KOPT-K1 (cell line): ENCODE results near the gene TMEM14C.
A peak's percentile ranks its signal among the peaks of the same experiment; 100 is the strongest.

Experiments
- H3K27ac ChIP-seq: fragments of 200-600 bp; sonication (generic); 2 replicates; pipeline ENCODE4 v1.5.1; 2016; ENCODE audit warnings: antibody characterized with exemption, mild to moderate bottlenecking, low read depth, low read length; ENCODE audit not compliant: poor library complexity, severe bottlenecking
- H3K36me3 ChIP-seq: fragments of 200-600 bp; sonication (generic); 2 replicates; pipeline ENCODE4 v1.5.1; 2017; ENCODE audit warnings: antibody characterized with exemption, mild to moderate bottlenecking, low read length, moderate library complexity; ENCODE audit not compliant: insufficient read depth
- H3K9me3 ChIP-seq: fragments of 200-600 bp; sonication (generic); 2 replicates; pipeline ENCODE4 v1.5.1; 2017; ENCODE audit warnings: antibody characterized with exemption, low read length, mild to moderate bottlenecking; ENCODE audit not compliant: insufficient read depth, poor library complexity, severe bottlenecking

TMEM14C gene

GRCh38 chr6:10696655-10697054, 26.2 kb upstream of the TMEM14C start:
- H3K27ac ChIP-seq, result no peak overlapping the region
- no peaks in the 10 kb centered on the region for H3K9me3 ChIP-seq
- H3K36me3 ChIP-seq, result peaks cover 49% of the 10 kb centered on the region

DNA sequence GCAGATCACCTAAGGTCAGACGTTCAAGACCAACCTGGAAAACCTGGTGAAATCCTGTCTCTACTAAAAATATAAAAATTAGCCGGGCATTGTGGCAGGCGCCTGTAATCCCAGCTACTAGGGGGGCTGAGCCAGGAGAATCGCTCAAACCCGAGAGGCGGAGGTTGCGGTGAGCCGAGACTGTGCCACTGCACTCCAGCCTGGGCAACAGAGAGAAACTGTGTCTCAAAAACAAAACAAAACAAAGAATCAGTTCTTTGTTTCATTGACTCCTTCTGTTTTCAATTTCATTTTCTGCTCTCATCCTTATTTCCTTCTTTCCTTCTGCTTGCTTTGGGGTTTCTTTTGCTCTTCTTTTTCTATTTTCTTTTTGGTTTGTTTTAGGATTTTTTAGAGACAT, 8.9 kb upstream of the TMEM14C start:
- Histone ChIP-seq H3K36me3 (peaks cover 19% of the 10 kb centered on the region), H3K27ac (no peak overlapping the region), H3K9me3 (peaks cover 13% of the 10 kb centered on the region)

GRCh38 chr6:10719296-10719963, 3.4 kb upstream of the TMEM14C start:
- Histone ChIP-seq H3K27ac (peak overlapping the region; percentile 97), H3K9me3 (peaks cover 18% of the 10 kb centered on the region), H3K36me3 (no peaks in the 10 kb centered on the region)

DNA sequence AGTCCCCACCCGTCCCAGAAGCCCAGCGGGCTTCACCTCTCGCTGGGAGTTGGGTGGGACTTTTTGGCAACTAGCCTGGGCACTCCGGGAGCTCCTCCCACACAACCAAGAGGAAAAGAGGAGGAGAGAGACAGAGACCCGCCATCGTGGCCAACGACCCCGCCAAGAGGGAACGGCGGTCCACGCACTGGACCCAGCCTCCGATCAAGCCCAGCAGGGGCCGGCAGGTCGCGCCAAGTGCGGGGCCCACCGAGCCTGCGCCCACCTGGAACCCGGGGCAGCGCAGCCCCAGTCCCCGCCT, 3.0 kb upstream of the TMEM14C start:
- Histone ChIP-seq H3K36me3 (0 out of 2 replicates have a peak, but pooled peaks cover 1% of the 10 kb centered on the region), H3K9me3 (peaks cover 18% of the 10 kb centered on the region), H3K27ac (peak overlapping the region; percentile 97)

DNA sequence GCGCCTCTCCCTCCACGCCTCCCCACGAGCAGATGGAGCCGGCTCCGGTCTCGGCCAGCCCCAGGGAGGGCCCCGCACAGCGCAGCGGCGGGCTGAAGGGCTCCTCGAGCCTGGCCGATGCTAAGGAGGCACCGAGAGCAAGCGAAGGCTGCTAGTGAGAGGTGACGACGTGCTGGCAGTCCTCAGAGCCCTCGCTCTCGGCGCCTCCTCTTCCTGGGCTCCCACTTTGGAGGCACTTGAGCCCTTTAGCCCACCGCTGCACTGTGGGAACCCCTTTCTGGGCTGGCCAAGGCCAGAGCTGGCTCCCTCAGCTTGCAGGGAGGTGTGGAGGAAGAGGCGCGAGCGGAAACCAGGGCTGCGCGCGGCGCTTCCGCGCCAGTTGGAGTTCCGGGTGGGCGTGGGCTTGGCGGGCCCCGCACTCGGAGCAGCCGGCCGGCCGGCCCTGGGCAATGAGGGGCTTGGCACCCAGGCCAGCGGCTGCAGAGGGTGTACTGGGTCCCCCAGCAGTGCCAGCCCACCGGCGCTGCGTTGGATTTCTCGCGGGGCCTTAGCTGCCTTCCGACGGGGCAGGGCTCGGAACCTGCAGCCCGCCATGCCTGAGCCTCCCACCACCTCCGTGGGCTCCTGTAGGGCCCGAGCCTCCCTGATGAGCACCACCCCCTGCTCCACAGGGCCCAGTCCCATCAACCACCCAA, 2.5 kb upstream of the TMEM14C start:
- Histone ChIP-seq H3K27ac (peak overlapping the region; percentile 97), H3K9me3 (peaks cover 18% of the 10 kb centered on the region), H3K36me3 (0 out of 2 replicates have a peak, but pooled peaks cover 6% of the 10 kb centered on the region)

- H3K27ac ChIP-seq, result peak overlapping the region; percentile 97
- peaks cover 14% of the 10 kb centered on the region; the same call in 1 of the 2 replicates for H3K36me3 ChIP-seq
- H3K9me3 ChIP-seq, result peaks cover 18% of the 10 kb centered on the region
These were observed 1.7 kb upstream of the TMEM14C start for GRCh38 chr6:10720960-10721849.

GRCh38 chr6:10721850-10722569, 860 bp upstream of the TMEM14C start:
- peak overlapping the region; percentile 97 for H3K27ac ChIP-seq
- peaks cover 15% of the 10 kb centered on the region; the same call in 1 of the 2 replicates for H3K36me3 ChIP-seq
- H3K9me3 ChIP-seq, result peaks cover 18% of the 10 kb centered on the region

GRCh38 chr6:10722570-10722819, 375 bp upstream of the TMEM14C start:
- Histone ChIP-seq H3K36me3 (peaks cover 15% of the 10 kb centered on the region; the same call in 1 of the 2 replicates), H3K27ac (peak overlapping the region; percentile 97), H3K9me3 (peaks cover 18% of the 10 kb centered on the region)

DNA sequence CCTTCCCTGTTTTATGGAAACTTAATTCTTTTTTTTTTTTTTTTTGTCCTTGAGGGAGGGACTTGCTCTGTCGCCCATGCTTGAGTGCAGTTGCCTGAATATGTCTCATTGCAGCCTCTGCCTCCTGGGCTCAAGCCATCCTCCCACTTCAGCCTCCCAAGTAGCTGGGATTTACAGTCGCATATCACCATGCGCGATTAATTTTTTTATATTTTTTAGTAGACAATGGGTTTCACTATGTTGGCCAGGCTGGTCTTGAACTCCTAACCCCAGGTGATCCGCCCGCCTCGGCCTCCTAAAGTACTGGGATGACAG, 654 bp downstream of the TMEM14C start:
- Histone ChIP-seq H3K9me3 (peaks cover 9% of the 10 kb centered on the region), H3K36me3 (peaks cover 22% of the 10 kb centered on the region), H3K27ac (peak overlapping the region; percentile 97)

- no peak overlapping the region for H3K27ac ChIP-seq
- H3K9me3 ChIP-seq, result no peaks in the 10 kb centered on the region
- H3K36me3 ChIP-seq, result peaks cover 35% of the 10 kb centered on the region
These were observed 2.2 kb downstream of the TMEM14C start for GRCh38 chr6:10725044-10725443.

DNA sequence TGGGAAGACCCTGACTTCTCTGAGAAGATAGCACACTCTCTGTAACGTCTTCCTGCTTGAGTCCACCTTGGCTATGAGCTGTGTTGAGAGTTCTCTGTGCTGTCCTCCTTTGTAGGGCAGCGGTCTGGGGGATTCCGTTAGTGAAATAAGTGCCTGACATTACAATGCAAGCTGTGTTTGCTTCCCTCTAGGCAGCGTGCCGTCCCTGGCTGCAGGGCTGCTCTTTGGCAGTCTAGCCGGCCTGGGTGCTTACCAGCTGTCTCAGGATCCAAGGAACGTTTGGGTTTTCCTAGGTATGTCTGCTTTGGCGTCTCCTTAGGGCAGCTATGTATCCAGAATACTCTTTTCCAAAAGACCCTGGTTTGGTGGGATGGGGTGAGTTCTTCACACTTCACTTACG, 2.8 kb downstream of the TMEM14C start:
- Histone ChIP-seq H3K36me3 (peaks cover 41% of the 10 kb centered on the region), H3K27ac (no peak overlapping the region), H3K9me3 (no peaks in the 10 kb centered on the region)

GRCh38 chr6:10730254-10730653, 7.4 kb downstream of the TMEM14C start:
- Histone ChIP-seq H3K9me3 (no peaks in the 10 kb centered on the region), H3K36me3 (peaks cover 59% of the 10 kb centered on the region), H3K27ac (no peak overlapping the region)

GRCh38 chr6:10733151-10733715, 10.4 kb downstream of the TMEM14C start:
- Histone ChIP-seq H3K36me3 (peaks cover 45% of the 10 kb centered on the region), H3K27ac (peak overlapping the region; percentile 15), H3K9me3 (no peaks in the 10 kb centered on the region)

DNA sequence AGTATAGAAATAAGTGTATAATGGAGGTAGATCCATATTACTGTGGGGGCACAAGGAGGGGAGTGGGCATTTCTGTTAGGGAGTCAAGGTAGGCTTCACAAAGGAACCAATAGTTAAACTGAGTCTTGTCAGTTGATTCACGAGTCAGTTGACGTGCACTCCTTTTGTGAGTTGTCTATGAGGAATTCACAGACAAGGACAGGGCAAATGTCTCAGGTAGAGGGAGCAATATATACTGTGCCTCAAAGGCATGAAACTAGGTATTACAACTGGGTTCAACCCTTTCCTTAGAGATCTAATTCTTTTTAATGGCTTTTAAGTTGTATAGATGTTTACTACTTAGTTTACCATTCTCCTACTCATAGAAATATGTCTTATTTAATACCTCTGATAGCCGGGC, 11.0 kb downstream of the TMEM14C start:
- no peak overlapping the region for H3K27ac ChIP-seq
- H3K9me3 ChIP-seq, result no peaks in the 10 kb centered on the region
- peaks cover 40% of the 10 kb centered on the region for H3K36me3 ChIP-seq

DNA sequence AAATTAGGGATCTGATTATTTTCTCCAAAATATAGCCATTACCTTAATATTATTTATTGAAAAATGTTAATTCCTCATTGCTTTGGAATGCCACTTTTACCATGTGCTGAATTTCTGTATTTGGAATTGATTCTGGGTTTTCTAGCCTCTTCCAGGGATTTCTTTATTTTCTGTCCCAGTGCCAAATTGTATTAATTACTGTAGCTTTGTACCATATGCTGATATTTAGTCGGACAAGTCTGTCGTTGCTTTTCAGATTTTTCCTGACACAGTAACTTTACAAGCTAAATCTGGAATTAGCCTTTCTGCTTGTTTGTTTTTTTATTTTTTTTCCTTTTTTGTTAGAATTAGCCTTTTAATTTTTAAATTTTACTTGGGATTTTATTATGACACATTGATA, 13.9 kb downstream of the TMEM14C start:
- Histone ChIP-seq H3K36me3 (peaks cover 14% of the 10 kb centered on the region), H3K27ac (no peak overlapping the region), H3K9me3 (no peaks in the 10 kb centered on the region)
